K562 (cell line): Measurements from ENCODE around the gene SECISBP2. TPM values are rescaled to one million over a fixed set of nuclear protein-coding genes. Genes with fewer than 3 reads are reported as not detected.
A peak's percentile ranks its signal among the peaks of the same experiment; 100 is the strongest.

Source experiments
- ASH1L ChIP-seq: fragments of 450-650 bp; IDR thresholded peaks from 2 replicates; pipeline ENCODE4 v1.6.1; 2018; ENCODE audit warnings: borderline replicate concordance, mild to moderate bottlenecking, low read depth; ENCODE audit not compliant: partially characterized antibody
- BCL6 ChIP-seq: fragments of 250-450 bp; sonication (Bioruptor Pico); IDR thresholded peaks from 2 replicates; pipeline ENCODE4 v1.4.0; 2020
- E2F3 ChIP-seq: fragments of 250-450 bp; sonication (Bioruptor Pico); IDR thresholded peaks from 2 replicates; pipeline ENCODE4 v1.4.0; 2020; ENCODE audit warnings: mild to moderate bottlenecking
- PHF21A ChIP-seq: fragments of 450-650 bp; IDR thresholded peaks from 2 replicates; pipeline ENCODE4 v1.6.1; 2017; ENCODE audit warnings: low read depth, borderline replicate concordance
- POLR2A ChIP-seq: fragments of 450-650 bp; conservative IDR thresholded peaks from 2 replicates; pipeline ENCODE4 v1.6.1; 2016
- SMC3 ChIP-seq: conservative IDR thresholded peaks from 2 replicates; pipeline ENCODE4 v1.6.1; 2011; ENCODE audit warnings: low read depth, low read length, improper control_type of control experiment; ENCODE audit not compliant: insufficient read depth
- SOX6 ChIP-seq: fragments of 450-650 bp; IDR thresholded peaks from 2 replicates; pipeline ENCODE4 v1.6.1; 2014; ENCODE audit warnings: mild to moderate bottlenecking
- SPI1 ChIP-seq: IDR thresholded peaks from 2 replicates; pipeline ENCODE4 v1.6.1; 2011; ENCODE audit warnings: low read depth, low read length, control low read depth, borderline replicate concordance
- THRAP3 ChIP-seq: fragments of 450-650 bp; IDR thresholded peaks from 2 replicates; pipeline ENCODE4 v1.6.1; 2016; ENCODE audit warnings: mild to moderate bottlenecking, inconsistent platforms, borderline replicate concordance
- ZKSCAN1 ChIP-seq: fragments of 150-350 bp; IDR thresholded peaks from 2 replicates; pipeline ENCODE4 v1.6.1; 2016; ENCODE audit warnings: low read depth, low read length
- ZNF274 ChIP-seq: IDR thresholded peaks from 2 replicates; pipeline ENCODE4 v1.6.1; 2011; ENCODE audit warnings: low read depth, mild to moderate bottlenecking, low read length, moderate library complexity, borderline replicate concordance
- polyA plus RNA-seq, 8 experiments: library from polyadenylated mRNA; depleted of rRNA in 4 of 8; stranded (reverse) in 5 of 8; unstranded in 3 of 8; fragments of >200 nt; fragmentation: Nextera tagmentation in 2 of 8; fragmentation: Illumina TruSeq in 1 of 8; extraction: Ambion mirVana in 2 of 8; extraction: Trizol in 1 of 8; gene quantifications; 2 replicates each; pipeline versions ENCODE4 v1.2.1 to v1.2.3, GENCODE V29; 2011 to 2014; ENCODE audit warnings: inconsistent platforms in 1 of 8, missing spikeins in 1 of 8
- total RNA-seq, 7 experiments: library from RNA; depleted of rRNA in 6 of 7; stranded (reverse); fragments of >200 nt in 6 of 7; fragmentation: Illumina TruSeq in 2 of 7; extraction: Trizol in 2 of 7; gene quantifications; 2 replicates each; pipeline versions ENCODE4 v1.2.1 to v1.2.3, GENCODE V29; 2011 to 2021; ENCODE audit warnings: low replicate concordance in 1 of 7
- TF ChIP-seq, protein P1 (sequence below): fragments of 450-650 bp; IDR thresholded peaks from 2 replicates; pipeline ENCODE4 v1.6.1; 2016; ENCODE audit warnings: mild to moderate bottlenecking
- TF ChIP-seq, protein P2 (sequence below): fragments of 450-650 bp; IDR thresholded peaks from 2 replicates; pipeline ENCODE4 v1.6.1; 2016; ENCODE audit warnings: low read depth
- TF ChIP-seq, protein P3 (sequence below): fragments of 450-650 bp; IDR thresholded peaks from 2 replicates; pipeline ENCODE4 v1.6.1; 2016; ENCODE audit warnings: missing biosample characterization, missing genetic modification characterization
- TF ChIP-seq, protein P4 (sequence below): fragments of 250-450 bp; sonication (Bioruptor Pico); IDR thresholded peaks from 2 replicates; pipeline ENCODE4 v1.8.0; 2021; ENCODE audit warnings: mild to moderate bottlenecking, moderate library complexity

SECISBP2 gene
- total and polyA plus RNA-seq, 9 of the 15 experiments (the other 6 are each of a cell fraction or from before 2014, with no cell fraction given) = 3.2 to 41.6 (median 26.1) TPM

DNA sequence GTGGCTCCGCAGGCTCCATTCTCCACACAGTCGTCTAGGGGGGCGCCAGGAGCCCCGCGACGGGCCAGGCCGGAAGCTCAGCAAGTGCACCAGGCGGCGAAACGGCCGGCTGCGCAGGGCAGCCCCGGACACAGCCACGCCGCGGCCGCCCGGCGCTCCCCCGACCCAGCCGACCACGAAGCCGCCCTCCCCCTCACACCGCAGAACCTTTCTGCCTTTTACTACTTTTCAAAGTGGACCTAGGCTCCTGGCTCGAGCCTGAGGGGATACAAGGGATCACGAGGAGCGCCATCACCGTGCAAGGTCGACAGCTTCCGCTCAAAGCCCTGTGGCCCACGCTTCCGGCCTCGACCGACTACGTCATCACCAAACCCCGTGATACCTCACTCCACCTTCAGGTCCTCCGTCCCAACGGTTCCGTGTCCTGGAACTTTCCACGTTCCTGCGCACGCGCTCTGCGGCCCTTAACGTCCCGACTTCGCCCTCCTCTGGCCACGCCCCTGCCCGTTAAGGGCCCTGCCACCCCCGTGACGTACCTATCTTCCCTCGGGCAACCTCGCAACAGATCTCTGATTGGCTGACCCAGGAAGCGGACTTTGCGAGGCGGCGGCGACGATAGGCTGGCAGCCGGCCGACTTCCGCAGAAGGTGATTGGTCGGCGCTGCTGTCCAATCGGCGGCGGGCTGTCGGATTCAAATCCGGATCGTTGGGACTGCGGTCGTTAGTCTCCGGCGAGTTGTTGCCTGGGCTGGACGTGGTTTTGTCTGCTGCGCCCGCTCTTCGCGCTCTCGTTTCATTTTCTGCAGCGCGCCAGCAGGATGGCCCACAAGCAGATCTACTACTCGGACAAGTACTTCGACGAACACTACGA is 7.6 kb upstream of the SECISBP2 start, which contains the start of gene CKS2 (continued):
- TF ChIP-seq, protein P1, sequence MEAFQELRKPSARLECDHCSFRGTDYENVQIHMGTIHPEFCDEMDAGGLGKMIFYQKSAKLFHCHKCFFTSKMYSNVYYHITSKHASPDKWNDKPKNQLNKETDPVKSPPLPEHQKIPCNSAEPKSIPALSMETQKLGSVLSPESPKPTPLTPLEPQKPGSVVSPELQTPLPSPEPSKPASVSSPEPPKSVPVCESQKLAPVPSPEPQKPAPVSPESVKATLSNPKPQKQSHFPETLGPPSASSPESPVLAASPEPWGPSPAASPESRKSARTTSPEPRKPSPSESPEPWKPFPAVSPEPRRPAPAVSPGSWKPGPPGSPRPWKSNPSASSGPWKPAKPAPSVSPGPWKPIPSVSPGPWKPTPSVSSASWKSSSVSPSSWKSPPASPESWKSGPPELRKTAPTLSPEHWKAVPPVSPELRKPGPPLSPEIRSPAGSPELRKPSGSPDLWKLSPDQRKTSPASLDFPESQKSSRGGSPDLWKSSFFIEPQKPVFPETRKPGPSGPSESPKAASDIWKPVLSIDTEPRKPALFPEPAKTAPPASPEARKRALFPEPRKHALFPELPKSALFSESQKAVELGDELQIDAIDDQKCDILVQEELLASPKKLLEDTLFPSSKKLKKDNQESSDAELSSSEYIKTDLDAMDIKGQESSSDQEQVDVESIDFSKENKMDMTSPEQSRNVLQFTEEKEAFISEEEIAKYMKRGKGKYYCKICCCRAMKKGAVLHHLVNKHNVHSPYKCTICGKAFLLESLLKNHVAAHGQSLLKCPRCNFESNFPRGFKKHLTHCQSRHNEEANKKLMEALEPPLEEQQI = no peak
- TF ChIP-seq SOX6 (no peak), BCL6 (CRISPR knock-in tag) (no peak), SMC3 (no peak), ZNF274 (no peak), POLR2A (peak; percentile 98), ASH1L (peak; percentile 80), SPI1 (no peak), PHF21A (no peak), E2F3 (CRISPR knock-in tag) (no peak), THRAP3 (no peak), ZKSCAN1 (no peak)
- TF ChIP-seq, protein P2, sequence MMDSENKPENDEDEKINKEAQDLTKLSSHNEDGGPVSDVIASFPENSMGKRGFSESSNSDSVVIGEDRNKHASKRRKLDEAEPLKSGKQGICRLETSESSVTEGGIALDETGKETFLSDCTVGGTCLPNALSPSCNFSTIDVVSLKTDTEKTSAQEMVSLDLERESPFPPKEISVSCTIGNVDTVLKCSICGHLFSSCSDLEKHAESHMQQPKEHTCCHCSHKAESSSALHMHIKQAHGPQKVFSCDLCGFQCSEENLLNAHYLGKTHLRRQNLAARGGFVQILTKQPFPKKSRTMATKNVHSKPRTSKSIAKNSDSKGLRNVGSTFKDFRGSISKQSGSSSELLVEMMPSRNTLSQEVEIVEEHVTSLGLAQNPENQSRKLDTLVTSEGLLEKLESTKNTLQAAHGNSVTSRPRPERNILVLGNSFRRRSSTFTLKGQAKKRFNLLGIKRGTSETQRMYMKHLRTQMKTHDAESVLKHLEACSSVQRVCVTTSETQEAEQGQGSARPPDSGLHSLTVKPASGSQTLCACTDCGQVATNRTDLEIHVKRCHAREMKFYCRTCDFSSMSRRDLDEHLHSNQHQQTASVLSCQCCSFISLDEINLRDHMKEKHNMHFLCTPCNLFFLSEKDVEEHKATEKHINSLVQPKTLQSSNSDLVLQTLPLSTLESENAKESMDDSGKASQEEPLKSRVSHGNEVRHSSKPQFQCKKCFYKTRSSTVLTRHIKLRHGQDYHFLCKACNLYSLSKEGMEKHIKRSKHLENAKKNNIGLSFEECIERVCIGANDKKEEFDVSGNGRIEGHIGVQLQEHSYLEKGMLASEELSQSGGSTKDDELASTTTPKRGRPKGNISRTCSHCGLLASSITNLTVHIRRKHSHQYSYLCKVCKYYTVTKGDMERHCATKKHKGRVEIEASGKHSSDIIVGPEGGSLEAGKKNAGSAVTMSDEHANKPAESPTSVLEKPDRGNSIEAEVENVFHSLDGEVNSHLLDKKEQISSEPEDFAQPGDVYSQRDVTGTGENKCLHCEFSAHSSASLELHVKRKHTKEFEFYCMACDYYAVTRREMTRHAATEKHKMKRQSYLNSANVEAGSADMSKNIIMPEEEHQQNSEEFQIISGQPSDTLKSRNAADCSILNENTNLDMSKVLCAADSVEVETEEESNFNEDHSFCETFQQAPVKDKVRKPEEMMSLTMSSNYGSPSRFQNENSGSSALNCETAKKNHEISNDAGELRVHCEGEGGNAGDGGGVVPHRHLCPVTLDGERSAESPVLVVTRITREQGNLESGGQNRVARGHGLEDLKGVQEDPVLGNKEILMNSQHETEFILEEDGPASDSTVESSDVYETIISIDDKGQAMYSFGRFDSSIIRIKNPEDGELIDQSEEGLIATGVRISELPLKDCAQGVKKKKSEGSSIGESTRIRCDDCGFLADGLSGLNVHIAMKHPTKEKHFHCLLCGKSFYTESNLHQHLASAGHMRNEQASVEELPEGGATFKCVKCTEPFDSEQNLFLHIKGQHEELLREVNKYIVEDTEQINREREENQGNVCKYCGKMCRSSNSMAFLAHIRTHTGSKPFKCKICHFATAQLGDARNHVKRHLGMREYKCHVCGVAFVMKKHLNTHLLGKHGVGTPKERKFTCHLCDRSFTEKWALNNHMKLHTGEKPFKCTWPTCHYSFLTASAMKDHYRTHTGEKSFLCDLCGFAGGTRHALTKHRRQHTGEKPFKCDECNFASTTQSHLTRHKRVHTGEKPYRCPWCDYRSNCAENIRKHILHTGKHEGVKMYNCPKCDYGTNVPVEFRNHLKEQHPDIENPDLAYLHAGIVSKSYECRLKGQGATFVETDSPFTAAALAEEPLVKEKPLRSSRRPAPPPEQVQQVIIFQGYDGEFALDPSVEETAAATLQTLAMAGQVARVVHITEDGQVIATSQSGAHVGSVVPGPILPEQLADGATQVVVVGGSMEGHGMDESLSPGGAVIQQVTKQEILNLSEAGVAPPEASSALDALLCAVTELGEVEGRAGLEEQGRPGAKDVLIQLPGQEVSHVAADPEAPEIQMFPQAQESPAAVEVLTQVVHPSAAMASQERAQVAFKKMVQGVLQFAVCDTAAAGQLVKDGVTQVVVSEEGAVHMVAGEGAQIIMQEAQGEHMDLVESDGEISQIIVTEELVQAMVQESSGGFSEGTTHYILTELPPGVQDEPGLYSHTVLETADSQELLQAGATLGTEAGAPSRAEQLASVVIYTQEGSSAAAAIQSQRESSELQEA = no peak
- TF ChIP-seq, protein P3, sequence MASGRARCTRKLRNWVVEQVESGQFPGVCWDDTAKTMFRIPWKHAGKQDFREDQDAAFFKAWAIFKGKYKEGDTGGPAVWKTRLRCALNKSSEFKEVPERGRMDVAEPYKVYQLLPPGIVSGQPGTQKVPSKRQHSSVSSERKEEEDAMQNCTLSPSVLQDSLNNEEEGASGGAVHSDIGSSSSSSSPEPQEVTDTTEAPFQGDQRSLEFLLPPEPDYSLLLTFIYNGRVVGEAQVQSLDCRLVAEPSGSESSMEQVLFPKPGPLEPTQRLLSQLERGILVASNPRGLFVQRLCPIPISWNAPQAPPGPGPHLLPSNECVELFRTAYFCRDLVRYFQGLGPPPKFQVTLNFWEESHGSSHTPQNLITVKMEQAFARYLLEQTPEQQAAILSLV (tag) = no peak
- TF ChIP-seq, protein P4, sequence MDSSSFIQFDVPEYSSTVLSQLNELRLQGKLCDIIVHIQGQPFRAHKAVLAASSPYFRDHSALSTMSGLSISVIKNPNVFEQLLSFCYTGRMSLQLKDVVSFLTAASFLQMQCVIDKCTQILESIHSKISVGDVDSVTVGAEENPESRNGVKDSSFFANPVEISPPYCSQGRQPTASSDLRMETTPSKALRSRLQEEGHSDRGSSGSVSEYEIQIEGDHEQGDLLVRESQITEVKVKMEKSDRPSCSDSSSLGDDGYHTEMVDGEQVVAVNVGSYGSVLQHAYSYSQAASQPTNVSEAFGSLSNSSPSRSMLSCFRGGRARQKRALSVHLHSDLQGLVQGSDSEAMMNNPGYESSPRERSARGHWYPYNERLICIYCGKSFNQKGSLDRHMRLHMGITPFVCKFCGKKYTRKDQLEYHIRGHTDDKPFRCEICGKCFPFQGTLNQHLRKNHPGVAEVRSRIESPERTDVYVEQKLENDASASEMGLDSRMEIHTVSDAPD (CRISPR knock-in tag) = no peak
